ENCODE data around the gene ABHD2.
A peak's percentile ranks its signal among the peaks of the same experiment; 100 is the strongest.
"Not testable (repeated sequence)": the region's sequence is repeated elsewhere in the genome, so short reads cannot be mapped to it uniquely, and the experiment has no call there.

The ABHD2 gene

DNA sequence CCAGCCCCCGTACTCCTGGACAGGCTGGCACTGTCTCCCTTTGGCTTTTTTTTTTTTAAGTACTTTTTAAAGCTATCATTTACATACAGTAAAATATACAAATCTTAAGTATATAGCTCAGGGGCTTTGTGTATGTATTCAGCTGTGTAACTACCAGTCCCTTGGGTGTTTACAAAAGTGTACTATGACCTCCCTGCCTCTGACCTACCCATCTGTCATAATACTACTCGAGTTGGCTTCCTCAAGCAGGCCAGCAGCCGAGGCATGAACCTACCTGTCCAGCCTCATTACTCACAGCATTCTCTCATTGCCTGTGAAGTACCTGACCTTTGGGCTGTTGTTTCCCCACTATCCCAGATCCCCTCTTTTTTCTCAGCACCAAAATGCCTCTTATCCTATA is 33.2 kb downstream of the ABHD2 start:
- no peak for DNase-seq

DNA sequence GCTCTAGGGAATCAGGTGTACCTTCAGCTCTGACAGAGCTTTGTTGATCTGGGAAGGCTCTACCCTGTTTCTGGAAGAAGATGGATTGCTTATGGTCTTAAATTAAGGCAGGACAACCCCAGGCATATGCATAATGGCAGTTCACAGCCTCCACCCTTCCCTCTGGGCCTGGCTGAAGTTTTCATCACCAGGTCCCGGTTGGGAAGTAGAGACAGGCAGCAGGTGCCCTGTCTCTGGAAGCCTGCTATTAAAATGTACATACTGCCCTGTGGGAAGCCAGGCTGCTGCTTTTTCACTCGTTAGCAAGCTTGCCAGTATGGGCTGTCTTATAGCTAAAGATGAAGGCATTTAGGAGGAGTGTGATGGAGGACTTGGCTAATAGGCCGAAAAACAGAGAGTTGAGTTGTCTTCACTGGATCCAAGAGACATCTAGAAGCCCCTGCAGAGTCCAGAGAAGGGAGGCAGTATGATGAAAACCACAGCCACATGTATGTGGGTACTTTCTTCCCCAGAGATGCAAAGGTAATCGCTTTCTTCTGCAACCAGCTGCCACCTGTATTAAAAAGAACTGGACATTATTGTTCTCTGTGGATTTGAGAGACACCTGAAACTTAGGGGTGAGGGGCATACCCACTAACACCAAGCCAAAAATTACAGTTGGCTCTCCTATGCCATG is 34.4 kb downstream of the ABHD2 start:
- DNase-seq = no peak

DNA sequence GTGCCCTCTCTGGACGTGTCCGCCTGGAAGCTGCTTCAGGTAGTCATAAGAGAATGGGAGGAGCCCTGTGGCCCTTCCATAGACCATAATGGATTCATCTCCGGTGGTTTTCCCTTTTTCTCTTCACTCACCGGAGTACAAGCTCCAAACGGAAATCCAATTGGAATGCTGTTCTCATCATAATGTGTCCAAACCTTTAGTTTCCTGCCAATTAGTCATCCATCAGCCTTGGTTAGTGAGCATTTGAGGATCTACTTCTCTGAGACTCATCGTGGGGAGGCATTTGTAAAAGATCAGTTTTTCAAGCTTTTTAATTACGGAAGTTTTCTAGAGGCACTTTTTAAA is 34.9 kb downstream of the ABHD2 start:
- DNase-seq = no peak

DNA sequence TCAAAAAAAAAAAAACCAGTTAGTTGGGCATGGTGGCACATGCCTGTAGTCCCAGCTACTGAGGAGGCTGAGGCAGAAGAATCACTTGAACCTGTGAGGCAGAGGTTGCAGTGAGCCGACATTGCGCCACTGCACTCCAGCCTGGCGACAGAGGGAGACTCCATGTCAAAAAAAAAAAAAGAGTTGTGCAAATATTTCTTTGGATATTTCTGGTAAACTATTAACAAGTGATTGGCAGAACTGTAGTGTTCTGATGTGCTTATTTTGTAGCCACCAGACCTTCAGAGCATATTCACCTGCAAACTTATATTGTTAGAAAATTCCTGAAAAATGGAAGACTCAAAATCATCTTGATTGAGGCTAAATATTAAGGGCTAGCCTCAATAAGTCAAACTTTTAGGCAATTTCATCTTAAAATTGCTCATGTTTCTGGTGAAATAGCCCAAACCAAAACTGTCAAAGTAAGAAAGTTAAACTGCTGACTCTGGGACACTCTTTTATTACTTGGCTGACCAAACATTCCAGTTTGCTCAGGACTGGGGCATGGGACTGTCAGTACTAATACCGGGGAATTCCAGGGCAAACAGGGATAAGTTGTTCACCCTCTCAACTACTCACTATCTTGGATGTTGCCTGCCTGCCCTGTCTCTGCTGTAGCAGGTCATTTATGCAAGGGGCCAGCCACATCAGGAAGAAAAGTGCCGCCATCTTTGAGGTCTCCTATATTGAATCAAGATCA is 37.0 kb downstream of the ABHD2 start:
- no peak for DNase-seq

DNA sequence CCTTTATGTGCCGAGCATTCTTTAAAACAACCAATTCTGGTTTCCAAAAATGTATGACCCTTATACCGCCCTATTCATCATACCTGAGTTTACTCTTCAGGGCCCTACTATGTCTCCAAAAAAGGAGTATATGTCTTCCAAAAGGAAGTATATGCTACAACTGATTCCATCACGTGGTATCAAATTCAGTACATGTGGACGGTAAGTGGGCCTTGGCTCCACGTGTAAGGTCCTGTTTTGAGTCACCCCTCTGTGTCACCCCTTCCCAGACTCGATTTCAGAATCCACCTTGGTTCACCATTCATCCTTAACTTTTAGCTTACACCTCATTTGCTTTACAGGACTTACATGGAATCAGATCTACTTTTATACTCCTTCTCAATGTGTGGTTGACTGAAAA is 37.8 kb downstream of the ABHD2 start:
- no peak for DNase-seq

DNA sequence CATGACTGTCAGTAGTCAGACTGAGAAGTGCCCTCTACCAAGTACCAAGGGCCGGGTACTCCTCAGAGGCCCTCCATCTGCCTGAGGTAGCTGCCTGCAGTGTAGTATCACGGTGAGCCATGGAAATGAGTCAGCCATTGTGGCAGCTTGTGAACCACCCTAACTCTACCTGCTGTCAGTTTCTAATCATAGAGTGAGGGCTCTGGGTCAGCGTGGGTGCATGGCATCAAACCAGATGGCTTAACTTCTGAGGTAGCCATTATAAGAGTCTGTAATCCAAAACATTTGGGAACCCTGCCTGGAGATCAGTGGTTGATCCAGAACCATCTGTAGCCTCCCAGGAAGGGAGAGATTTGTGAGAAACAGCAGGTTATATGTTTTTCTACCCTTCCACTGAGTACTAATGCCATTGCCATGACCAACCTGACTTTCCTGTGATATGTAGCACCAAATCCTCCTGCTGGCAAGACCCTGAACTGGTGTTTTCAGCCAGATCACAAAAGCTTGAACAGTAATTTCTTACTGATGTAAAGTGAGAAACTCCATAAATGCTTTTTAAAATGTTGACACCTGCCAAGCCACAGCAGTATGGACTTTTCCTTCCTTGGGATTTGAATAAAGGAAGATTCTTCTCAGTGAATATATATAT is 38.9 kb downstream of the ABHD2 start:
- peak in 1 of 2 experiments; percentile 5 for DNase-seq

DNA sequence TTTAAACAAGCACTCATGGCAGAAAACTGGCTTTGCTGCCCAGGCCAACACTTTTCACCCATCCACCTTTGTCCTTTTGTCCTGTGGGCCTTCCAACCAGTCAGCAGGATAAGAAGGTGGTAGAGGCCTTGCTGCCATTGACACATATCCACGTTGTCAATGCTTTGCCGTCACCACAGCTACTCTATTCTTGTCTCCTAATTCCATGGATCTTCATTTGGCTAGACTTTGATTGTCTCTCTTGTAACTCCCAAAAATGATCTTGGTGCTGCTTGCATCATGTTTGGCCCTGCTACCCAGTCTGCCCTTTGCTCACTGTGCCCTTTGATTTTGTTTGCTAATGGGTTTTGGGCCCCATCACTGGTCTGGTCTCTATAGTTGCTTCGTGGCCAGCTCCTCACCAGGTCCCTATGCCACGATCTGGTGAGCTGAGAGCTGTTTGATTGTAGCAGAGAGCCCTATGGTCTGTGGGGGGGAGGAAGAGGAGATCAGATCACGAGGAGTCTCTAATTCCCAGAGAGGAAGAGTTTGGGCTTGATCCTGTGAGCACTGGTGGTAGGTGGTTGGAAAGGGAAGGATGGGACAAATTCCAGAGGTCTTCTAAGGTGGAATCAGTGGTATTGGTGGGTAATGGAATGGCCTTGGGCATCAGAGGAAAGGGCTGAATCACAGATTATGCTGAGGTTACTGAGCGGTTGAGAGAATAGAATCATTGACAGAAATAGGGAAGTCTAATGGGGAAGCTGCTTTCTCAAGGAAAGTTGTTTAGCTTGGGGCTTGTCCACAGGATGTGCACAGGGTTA is 40.3 kb downstream of the ABHD2 start:
- DNase-seq = peak; percentile 89

DNA sequence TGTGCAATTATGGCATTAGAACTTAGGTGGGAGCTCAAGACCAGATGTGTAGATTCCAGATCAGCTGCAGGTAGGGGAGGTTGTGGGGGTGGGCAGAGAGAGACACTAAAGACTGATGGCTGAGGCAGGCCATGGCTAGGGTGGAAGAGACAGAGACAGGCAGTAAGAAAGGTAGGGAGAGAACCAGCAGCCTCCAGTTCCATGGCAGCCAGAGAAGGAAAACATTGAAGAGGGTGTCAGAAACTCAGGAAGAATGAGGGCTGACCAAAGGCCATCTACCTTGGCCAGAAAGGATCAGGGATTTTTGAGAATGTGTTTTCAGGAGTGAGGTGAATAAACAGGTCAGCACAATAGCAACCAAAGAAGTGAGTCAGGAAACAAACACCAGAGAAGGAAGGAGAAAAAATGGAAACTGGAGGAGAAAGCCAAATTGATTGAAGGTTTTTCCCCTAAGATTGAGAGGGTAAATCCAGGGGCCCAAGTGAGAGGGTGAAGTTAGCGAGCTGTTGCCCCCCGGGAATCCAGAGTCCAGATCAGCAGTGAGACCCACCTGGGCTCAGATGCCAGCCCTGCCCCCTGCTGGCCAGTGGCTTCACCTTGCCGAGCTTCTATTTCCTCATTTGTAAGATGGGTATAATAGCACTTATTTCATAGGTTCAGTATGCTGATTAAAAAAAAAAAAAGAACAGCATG is 41.0 kb downstream of the ABHD2 start:
- DNase-seq = peak in 1 of 2 experiments; percentile 31

DNA sequence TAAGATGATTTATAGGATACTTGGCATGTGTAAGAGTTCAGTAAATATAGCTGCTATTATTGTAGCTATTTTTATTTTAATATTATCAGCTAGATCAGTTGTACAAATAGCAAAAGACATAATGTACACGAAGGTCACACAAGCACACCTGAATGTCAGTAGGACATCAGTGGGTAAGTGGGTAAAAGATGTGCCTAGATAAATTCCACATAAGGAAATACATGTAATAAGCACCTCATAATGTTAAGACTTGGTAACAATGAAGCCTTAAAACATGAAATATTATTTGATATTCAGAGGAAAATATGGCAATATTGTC is 41.5 kb downstream of the ABHD2 start:
- no peak for DNase-seq

DNA sequence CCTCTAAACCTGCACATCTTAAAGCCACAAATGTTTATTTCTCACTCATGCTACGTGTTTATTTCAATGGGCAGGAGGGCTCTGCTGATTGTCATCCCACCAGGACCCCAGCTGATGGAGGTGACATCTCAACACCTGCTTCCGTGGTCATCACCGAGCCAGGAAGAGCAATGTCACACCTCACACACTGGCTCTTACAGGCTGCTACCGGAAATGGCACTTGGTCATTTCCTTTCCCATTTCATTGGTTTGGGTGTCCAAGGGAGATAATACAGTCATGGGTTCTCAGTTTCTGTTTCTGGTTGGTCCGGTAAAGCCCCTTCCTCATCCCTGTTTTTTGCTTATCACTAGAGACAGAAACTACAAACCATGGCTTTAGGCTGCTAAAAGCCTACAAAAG is 41.9 kb downstream of the ABHD2 start:
- DNase-seq = no peak

DNA sequence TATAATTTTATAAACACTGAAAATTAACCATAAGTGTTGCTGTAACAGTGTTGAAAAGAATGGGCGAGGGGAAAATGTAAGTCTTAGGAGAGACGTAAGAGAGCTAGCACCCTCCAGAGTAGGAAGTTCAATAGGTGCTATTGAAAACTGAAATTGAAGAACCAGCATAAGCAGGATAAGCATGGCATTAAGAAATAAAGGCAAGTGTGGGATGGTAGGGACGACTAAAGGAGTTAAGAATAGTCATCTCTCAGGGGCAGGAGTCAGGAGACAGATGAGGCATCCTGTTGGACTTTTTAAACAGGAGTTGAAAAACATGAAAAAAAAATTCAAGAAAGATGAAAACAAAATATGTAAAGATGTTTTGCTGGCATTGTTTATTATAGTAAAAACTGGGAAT is 43.5 kb downstream of the ABHD2 start:
- no peak for DNase-seq

DNA sequence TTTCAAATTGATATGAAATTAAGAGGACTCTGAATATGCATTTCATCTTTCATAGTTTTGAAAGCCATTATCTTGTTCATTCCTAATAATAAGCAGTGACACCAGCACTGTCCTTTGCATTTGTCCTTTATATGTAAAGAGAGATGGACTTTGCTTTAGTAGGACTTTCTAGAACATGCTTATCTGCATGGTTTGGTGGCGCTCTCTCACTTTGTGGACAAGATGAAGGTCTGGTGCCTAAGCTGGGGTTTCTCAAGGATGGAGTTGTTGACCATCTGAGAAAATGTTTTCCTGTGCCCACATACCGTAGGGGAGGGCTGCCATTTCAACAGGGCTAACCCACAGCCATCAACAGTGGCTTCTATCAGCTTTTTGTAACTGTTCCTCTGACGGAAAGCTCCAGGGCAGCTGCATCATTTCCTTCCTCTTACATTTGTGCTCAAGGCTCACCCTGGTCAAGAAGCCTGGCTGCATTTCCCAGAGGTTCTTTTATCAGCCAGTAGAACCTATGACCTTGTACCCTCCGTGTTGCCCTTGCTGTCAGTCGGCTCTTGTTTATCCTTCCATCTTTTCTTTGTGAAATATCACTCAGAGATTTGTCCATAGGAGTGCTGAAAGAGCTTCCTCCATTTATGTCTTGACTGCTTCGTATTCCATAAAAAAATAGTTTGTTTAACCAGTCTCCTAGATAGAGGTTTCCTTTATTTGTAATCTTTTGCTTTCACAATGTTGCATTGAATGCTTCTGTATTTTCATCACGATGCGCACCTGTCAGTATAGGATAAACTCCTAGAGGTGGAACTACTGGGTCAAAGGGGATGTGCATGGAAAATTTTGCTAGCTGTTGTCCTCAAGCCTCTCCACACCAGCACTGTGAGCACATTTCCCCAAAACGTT is 44.6 kb downstream of the ABHD2 start:
- DNase-seq = peak; percentile 73 to 87

DNA sequence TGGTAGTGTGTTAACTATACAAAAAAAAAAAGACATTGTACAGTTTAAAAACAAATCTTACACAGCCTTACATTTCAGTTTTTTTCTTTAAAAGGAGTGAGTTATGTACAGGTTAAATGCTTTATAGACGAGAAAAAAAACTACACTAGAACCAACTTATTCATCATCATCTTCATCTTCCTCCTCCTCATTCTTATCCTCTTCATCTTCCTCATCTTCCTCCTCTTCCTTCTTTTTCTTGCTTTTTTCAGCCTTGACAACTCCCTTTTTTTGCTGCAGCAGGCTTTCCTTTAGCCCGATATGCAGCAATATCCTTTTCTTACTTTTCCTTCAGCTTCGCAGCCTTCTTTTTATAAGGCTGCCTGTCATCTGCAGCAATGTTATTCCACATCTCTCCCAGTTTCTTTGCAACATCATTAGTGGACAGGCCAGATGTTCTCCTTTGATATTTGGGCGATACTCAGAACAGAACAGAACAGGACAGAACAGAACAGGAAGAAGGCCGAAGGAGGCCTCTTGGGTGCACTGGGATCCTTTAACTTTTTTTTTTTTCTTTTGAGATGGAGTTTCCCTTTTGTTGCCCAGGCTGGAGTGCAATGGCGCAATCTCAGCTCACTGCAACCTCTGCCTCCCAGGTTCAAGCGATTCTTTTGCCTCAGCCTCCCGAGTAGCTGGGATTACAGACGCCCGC is 47.3 kb downstream of the ABHD2 start:
- DNase-seq = not testable (repeated sequence)

DNA sequence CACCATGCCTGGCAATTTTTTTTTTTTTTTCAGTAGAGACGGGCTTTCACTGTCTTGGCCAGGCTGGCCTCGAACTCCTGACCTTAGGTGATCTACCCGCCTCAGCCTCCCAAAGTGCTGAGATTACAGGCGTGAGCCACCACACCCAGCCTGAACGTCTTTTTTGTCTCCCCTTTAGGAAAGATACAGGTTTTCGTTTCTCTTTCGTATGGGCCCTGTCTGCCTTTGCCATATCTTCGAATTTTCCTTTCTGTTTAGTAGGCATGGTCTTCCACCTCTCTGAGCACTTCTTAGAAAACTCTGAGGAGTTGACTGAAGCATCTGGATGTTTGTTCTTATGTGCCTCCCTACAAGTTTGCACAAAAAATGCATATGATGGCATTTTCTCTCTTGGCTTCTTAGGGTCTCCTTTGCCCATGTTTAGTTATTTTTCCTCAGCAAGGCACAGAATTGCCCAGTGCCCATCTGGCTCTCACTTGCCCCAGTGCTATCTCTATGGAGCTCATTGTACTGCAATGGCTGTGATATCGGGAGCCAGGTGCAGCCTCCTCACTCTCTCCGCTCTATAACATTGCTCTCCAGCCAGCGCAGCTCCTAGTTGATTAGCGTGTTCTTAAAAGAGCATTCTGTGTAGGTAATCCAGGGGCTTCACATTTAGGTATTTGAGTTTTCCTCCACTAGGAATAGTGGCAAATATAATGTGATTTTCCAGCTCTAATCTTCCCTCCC is 48.0 kb downstream of the ABHD2 start:
- DNase-seq = no peak

DNA sequence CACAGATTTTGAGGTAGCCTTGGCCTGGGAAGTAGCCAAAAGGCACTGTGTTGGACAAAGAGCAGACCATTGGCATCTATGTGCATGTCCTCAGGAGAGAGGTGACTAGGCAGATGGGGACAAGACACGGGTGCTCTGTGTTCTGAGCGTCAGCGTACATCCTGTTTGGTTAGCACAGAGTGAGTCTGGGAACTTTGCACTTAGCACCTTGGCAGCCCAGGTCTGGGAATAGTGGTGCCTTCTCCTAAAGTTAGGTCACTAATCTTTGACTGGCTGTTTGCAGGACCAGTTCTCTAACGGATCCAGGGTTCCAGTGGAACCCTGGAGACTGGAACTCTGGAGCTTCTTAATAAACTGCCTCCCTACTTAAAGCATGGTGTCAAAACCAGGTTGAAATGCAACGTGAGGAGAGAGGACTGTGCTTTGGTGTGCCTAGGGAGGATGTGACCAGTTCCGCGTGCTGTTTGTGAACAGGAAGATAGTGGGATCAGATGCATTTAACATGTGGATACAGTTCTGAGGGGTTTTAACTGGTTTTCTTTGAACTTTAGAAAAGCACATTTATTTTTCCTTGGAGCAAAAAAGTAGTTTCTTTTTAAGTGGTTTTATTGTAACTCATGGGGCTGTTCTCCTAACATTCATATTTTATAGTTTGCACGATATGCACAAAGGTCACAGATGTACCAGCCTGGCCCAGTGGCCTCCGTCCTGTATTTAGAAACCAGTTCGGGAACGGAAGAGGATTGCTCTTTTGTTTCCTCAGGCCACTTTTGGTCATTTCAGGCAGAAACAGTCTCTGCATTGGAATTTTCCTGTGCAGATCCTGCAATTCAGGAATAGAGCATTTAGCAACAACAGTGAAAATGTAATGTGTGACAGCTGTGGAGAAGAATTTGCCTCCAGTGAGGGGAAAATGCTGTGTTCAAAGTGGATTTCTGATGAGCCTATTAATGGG is 48.8 kb downstream of the ABHD2 start:
- no peak for DNase-seq

DNA sequence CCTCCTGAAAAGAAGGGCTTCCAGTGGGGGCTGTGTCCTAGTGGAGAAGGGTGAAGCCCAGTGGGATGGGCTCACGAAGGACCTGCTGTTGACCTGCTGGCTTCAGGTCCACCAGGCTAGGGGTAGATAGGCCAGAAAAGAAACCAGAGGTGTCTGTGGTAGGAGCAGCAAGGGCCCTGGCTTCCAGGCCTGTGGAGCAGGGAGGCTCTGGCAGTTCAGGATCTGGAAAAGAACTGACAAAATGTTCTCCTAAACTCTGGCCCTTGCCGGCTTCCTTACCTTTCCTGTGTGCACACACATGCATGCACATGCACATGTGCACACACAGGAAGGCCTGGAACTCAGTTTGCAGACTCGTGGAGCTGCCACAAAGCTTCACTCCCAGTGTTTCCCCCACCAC is 49.7 kb downstream of the ABHD2 start:
- DNase-seq = no peak

DNA sequence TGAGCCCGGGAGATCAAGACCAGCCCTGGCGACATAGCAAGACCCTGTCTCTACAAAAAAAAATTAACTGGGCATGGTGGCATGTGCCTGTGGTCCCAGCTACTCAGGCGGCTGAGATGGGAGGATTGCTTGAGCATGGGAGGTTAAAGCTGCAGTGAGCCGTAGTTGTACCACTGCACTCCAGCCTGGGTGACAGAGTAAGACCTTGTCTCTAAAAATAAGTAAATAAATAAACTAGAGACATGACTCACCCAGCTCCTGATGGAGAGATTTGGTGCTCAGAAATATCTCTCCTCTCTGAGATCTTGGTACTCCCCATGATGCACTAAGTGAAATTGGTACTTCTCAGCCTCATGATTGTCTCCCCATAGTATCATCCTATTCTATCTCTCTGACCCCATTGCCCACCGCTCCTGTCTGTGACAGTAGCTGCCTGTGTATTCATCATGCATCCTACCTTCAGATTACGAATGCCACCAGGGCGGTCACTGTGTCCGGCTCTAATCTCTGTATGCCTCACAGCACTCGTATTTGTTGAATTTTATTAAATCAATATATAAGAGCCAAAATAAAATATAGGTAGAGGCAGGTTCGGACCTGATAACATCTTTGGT is 50.9 kb downstream of the ABHD2 start:
- no peak for DNase-seq

DNA sequence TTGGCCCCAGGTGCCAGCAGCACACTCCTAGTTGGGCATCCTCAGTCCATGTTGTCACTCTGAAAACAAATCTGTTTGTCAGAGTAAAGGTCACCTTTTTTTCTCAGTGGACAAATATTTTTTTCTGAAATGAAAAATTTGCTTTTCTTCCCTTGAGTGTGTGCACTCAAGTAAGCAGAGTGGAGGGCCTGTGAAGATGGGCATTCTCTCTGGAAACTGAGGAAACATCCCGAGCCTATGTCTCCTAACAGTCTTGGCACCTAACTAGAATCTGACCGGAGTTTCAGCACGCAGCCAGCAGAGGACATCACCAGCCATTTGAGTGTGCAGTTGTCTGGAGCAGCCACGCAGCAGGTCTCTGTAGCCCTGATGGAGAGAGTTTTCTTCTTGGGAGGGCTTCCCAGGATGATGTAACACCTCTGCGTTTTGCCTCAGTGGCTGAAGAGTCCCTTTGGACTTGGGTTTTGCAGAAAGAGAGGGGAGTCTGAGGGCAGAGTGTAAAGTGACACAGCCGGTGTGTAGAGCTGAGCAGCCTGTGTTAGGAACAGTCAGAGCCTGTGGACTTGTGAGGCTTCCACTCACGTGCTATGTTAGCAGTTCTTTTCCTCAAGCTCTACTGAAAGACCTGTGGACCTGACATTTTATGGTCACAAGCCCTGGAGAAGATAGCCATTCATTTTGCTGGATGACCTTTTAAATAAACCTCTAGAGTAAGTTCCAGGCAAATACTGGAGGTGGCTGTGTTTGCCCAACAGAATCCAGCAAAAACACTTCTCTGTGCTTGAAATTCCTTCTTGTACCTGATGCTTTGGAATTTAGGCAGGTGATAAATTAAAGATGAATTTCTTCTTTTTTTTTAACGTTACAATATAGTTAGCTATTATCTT is 51.6 kb downstream of the ABHD2 start:
- DNase-seq = peak in 1 of 2 experiments; percentile 11

Data from Kasumi-1 (cell line).